M059J (cell line): Measurements from ENCODE around the gene CTU2. TPM values are rescaled to one million over a fixed set of nuclear protein-coding genes. Genes with fewer than 3 reads are reported as not detected.
"Not testable (repeated sequence)": the region's sequence is repeated elsewhere in the genome, so short reads cannot be mapped to it uniquely, and the experiment has no call there.

ENCODE experiments used
- DNase-seq: peaks from one replicate; pipeline ENCODE4 v3.0.0-alpha.2; 2012; ENCODE audit warnings: low read depth
- total RNA-seq: library from RNA; depleted of rRNA; stranded (reverse); fragments of >200 nt; shearing (Covaris generic); gene quantifications from 2 replicates; pipeline ENCODE4 v1.2.3, GENCODE V29; 2014; rRNA removed

Gene CTU2
- 11.1 and 16.2 TPM in 2 replicates for total RNA-seq

DNA sequence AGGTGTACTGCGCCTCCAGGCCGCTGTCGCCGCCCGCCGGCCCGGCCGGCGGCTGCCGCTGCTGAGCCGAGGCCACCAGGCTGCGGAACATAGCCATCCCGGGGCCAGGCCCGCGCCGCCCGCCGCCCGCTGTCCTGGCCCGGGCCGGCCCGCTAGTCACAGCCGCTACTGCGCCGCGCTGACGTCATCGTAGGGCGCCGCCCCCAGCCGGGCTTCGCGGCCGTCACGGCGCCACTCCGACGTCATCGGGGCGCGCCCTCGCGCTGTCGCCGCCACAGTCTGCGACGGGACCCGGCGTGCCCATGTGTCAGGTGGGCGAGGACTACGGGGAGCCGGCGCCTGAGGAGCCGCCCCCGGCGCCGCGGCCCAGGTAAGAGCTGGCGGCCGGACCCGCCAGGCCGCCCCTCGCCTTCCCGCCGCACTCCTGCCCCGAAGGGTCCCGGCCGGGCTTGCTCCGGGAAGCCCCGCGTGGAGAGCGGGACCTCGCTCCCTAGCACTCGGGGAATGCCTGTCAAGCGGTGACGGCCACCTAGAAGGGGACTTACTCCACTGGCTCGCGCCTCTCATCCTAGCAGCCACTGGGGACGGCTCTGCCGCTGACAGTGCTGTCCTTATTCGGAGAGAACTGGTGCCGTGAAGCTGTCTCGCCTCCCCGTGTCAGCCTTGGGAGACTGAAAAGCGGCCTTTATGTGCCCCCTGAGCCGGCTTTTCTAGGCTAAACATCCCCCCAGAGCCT, at the start of gene CTU2, which contains the start of gene RNF166:
Gene CTU2, plus strand, starts transcription at position 275 of the 736 bp plus-strand sequence. Its CDS starts 28 bp downstream, at position 303.
Gene RNF166, minus strand, starts transcription at position 180 of the 736 bp plus-strand sequence. Its CDS starts 83 bp downstream, at position 97.
- peak; percentile 83 for DNase-seq

DNA sequence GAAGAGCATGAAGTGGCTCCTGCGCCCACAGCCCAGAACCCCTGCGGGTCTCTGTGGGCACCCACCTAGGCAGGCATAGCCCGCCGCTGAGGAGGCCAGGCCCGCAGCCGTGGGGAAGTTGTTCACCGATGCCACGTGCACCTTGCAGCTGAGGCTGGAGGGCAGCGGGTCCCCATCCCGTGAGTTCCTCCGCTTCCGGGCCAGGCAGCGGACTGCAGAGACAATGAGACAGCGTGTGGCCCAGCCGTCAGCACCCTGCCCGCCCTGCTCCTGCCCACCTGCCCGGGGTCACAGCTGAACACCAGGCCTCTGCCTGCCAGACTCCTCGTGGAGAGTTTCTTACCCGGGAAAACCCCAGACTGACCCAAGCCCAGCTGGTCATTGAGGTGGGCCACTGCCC, 48.9 kb upstream of the CTU2 start:
- DNase-seq: no peak

DNA sequence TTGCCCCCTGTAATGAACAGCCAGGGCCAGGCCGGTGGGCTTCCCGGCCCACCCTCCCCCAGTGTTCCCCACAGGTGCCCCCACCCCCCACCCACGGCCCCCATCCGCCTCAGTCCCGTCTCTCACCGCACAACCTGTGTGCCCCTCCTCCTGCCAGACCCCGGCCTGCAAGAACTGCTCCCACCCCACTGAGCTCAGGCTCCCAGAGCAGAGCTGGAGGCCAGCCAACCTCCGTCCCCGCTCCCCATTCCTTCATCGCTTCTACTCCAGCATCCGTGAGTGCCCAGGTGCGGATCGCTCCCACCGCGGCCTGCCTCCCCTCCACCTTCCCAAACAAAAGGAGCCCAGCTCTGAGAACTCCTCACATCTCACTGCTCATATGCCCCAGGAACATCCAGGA, 47.6 kb upstream of the CTU2 start:
- no peak for DNase-seq

DNA sequence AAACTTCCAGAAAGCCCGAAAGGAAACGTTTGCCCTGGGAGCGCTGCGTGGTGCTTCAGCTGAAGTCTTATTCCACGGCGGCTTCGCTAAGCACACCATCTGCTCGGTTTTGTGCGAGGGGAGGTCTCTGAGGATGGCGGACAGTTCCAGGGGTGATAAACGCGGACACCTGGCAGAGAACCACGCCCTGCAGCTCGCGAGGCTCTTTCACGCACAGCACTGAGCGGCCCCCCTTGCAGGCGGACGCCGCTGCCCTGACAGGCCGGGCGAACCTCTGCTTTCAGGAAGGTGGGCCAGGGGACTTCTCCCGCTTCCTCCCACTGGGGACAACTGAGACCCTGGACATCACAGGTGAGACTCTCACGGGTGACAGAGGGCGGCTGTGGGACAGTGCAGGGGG, 47.1 kb upstream of the CTU2 start:
- DNase-seq: no peak

DNA sequence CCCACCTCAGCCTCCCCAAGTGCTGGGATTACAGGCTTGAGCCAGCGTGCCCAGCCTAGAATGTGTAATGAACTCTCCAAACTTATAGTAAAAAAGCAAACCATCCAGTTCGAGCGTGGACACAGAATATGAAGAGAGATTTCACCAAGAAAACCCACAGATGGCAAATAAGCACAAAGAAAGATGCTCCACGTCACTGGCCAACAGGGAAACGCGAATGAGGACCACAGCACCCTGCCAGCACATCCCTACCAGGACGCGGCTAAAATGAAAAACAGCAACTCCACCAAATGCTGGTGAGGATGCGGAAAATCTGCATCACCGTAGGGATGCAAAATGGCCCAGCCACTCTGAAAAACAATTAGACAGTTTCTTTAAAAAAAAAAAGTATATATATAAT, 44.8 kb upstream of the CTU2 start:
- DNase-seq: no peak

DNA sequence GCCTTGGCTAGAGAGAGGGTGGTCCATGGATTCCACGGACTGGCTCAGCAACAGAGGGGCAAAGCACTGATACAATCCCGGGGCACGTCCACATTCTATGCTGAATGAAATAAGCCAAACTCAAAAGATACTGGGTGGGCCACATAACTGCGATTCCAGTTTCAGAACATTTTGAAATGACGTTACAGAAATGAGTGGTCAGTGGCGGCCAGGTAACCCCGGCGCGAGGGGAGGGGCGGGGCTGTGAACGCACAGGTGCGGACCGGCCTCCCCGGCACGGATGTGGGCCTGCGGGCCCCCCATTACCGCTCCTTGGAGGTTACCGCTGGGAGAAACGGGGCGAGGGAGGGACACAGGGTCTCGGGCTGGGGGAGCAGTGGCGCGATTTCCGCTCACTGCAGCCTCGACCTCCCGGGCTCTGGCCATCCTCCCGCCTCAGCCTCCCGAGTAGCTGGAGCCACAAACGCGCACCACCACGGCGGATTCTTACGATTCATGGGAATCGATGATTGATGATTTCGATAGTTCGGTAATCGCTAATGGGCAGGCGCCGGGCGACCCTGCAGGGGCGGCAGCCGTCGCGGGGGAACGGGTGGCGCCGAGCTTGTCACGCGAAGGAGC, 44.0 kb upstream of the CTU2 start:
- DNase-seq: no peak

DNA sequence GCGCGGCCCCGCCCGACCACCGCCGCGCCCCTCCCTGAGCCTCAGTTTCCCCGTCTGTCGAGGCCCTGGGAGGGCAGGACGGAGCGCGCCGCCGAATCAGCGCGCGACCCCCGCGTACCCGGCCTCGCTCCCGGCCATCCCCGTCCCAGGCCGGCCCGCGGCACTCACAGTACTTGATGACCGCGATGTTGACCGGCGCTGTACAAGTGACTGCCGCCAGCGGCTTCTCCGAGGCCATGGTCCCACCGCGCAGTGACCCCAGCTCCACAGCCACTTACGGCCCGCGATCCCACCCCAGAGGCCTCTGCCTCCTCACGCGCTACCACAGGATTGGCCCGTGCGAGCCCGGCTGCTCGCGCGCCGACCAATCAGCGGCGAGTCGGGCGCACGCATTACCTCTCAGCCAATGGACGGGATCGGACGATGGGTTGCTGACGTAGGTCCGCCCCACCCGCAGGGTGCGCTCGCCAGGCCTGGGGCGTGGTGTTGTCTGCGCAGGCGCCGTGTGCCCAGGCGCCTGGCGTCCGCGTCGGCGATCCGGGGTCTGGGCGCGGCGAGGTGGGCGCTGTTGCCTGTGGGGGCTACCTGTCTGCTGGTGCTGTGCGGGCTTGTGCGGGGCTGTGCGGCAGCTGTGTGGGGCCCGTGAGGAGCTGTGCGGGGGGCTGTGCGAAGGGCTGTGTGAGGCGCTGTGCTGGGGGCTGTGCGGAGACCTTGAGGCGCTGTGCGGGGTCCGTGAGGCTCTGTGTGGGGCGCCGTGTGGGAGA, 43.3 kb upstream of the CTU2 start, which contains the start of gene MVD:
Gene MVD, minus strand, starts transcription at position 249 of the 764 bp plus-strand sequence. Its CDS starts 11 bp downstream, at position 238.
- DNase-seq: peak; percentile 97

DNA sequence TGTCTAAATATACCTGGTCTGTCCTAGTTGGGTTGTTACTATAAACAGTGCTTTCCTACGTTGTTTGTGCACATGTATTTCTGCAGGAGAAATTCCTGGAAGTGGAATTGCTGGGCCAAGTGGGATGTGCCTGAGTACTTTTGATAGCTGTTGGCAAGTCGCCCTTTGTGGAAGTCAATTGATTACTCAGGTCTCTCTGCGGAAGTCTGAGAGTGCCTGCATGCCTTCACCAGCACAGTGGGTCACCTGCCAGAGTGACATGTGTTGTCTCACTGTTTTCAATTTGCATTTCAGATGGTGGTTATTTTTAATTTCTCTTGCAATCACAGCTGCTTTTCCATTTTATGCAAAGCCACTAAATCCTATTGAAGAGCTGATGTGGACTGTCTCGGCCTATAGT, 41.2 kb upstream of the CTU2 start:
- DNase-seq: no peak

DNA sequence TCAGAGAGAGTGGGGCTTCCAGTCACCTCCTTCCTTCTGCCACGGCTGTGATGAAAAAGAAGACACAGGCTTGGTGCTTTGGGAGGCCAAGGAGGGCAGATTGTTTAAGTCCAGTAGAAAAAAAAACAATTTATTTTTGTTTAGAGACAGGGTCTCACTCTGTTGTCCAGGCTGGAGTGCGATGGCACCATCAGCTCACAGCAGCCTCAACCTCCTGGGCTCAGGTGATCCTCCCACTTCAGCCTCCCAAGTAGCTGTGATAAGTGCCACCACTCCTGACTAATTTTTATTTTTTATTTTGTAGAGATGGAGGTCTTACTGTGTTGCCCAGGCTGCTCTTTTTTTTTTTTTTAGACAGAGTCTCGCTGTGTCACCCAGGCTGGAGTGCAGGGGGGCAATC, 40.7 kb upstream of the CTU2 start:
- no peak for DNase-seq

DNA sequence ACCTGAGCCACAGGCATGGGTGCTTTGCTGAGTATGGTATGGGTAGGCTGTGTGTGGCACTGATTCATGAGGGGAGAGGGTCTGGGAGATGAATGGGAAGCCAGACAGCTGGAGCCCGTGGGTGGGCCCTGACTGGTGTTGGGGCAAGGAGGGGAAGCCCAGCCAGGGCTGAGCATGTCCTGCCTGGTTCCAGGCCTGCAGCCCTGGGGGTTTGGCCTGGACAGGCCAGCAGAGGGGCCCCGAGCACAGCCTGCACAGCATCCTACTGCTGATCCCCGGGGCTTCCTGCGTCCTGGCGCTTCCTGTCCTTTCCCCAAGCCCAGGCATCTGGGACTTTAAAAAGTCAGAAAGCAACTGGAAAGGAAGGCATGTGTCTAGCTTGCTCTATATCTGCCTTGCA, 38.8 kb upstream of the CTU2 start:
- no peak for DNase-seq

DNA sequence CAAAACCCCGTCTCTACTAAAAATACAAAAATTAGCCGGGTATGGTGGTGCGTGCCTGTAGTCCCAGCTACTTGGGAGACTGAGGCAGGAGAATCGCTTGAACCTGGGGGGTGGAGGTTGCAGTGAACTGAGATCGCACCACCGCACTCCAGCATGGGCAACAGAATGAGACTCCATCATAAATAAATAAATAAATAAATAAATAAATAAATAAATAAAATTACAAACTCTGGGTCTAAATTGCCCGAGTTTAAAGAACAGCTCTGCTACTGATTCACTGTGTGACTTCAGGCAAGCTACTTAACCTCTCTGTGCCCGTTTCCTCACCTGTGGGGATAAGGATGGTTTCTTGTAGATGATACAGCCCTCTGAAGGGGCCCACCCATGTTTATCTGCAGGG, 36.8 kb upstream of the CTU2 start:
- DNase-seq: not testable (repeated sequence)

DNA sequence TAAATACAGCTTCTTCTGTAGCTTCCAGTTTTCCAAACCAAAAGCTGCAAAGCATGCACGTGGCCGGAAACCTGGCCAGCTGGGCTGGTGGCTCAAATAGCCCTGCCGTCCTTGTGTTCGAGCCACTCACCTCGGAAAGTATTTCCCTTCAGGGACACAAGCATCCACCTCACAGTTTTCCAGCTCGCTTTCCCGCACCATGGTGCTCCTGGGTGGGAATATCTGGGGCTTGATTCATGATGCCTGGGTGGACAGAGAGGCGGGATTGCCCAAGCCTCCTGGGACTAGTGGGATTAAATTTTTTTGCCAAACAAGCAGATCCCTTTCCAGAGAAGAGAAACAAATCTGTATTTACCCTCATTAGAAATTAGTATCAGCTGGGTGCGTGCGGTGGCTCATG, 36.3 kb upstream of the CTU2 start:
- no peak for DNase-seq

DNA sequence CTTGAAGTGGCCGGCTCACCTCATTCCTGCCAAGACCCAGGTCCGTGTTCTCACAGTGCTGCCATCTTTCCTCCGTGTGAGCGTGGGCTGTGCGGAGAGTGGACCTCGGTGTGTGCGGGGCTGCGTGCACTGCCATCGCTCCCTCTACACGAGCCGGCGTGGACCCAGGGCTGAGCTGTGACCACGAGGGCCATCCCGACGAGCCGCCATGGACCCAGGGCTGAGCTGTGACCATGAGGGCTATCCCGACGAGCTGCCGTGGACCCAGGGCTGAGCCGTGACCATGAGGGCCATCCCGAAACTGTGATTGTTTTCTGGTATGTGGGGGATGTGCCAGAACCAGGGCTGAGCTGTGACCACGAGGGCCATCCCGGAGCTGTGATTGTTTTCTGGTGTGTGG, 34.5 kb upstream of the CTU2 start:
- no peak for DNase-seq

DNA sequence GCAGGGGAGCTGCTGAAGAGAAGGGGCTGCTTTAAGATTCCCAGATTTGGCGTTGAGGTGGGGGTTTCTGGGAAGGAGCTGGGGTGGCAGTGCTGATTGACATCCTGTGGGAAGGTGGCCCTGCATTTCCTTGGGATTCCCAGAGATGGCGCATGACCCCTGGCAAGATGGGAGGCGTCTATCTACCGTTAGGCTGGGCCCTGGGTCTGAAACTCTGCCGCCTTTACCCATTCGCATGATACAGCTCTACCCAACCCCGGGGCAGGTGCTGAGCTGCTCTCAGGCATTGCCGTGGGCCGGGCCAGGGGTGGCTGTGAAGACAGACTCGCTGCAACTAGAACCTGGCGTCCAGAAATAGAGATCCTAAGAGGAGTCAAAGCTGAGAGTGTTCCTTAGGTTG, 33.5 kb upstream of the CTU2 start:
- DNase-seq: no peak

DNA sequence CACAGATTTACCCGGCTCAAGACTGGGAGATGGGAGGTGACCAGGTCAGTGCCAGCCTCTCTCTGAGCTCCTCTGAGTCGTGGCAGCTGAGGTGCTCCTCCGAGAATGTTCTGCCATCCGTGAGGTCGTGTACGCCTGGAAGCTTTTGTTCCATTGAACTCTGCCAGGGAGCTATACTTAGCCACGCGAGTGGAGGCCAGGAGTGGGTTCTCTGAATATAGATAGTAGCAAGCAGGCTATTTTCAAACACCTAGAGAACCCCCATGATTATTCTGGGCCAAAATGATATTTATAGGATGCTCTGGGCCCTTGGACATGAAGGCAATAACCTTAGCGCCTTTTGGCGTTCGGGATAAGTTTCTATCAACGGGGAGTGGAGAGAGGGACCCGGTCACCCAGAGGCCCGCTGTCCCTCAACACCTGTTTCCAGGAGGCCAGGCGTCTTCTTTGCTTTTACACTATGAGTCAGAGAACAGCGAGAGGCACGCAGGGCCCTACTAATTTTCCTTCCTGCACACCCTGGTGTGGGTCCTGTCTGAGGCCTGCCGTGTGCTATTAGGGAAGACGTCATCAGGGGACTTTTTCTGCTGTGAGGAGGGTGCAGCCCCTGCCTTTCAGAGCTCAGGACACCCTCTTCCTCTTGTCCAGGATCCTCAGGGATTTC, 32.5 kb upstream of the CTU2 start:
- DNase-seq: no peak

DNA sequence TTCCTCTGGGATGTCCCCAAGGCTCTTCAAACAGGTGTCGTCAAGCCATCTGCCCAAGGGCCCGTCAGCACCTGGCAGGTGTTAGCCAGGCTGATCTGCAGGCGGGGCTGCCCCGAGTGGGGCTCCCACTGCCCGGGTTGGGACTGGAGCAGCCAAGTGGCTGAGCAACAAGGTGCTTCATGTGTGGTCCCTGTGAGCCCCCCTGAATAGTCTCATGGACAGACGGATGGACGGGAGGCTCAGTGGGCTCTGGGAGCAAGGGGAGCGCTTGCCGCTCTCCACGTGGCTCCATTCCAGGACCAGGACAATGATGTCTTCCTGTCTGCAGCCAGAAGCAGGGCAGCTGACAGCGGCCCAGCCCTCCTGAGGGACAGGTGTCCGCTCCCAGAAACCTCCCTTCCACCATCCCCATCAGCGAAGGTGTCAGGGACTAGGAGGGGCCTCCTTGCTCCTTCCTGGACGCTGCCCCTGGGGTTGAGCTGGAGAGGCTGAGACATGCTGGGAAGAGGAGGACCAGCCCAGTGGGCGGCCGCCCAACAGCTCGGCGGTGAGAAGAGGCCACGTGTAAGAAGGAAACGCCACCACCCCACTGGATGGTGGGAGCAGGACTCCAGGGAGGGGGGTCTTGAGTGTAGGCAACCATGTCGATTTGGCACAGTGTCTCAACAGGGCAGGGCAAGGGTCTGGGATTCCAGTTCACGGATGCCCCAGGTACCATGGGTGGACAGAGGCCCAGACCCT, 29.6 kb upstream of the CTU2 start:
- DNase-seq: no peak

DNA sequence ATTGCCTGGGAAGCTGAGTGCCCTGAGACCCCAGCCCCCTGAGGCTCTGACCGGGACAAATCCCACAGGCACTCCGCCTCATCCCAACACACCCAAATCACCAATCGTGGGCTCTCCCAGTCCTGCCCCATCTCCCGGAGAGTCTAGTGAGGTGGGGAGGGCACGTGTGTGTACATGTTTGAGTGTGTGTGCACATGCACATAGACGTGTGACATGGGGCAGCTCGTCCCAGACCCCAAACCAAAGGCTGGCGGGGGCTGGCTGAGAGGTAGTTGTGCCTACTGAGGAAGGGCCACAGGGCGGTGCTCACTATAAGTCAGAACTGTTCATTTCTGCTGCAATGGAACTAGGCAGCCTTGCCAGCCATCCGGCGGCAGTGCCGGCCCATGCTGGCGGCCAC, 28.6 kb upstream of the CTU2 start:
- no peak for DNase-seq

DNA sequence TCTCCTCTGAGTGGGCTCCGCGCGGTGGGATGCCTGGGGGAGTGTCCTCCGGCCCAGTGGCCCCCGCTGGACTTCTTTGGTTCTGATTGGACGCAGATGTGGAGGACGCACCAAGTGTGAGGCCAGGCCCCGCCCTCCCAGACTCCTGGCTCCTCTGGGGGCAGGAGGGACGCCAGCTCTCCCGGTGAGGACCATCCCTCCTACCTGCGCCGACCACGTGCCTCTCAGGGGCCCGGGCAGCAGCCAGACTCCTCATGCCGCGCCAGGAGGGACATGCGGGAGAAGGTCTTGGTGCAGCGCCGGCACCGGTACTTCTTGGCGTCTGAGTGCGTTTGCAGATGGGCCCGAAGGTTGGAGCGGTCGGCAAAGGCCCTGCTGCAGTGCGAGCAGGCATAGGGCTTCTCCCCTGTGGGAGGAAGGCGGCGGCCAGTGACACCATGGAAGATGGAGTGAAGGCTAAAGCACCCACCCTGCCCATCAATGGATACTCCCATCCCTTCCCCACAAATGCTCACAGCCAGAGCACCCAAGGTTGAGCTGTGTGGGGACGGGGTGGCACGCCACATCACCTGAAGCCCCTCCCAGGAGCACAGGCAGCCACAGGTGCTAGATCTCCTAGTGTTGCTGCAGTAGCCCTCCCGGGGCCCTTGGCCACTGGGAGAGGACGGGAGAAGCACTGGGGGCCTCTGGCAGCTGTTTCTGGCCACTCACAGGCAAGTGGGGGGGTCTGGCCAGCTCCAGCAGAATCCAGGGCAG, 27.9 kb upstream of the CTU2 start:
- no peak for DNase-seq

DNA sequence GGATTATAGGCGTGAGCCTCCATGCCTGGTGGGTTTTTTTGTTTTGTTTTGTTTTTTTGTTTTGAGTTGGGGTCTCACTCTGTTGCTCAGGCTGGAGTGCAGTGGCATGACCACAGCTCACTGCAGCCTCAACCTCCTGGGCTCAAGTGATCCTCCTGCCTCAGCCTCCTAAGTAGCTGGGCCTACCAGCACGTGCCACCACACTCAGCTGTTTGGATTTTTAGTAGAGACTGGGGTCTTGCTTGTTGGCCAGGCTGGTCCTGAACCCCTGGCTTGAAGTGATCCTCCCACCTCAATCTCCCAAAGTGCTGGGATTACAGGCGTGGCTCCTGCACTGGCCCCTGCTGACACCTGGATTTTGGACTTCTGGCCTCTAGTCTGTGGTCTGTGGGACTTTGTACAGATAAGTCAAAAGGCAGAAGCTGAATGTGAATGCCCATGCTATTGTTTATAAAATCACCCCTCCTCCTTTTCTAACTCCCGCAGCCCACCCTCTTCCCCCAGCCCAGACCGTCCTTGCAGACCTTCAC, 25.7 kb upstream of the CTU2 start:
- no peak for DNase-seq

DNA sequence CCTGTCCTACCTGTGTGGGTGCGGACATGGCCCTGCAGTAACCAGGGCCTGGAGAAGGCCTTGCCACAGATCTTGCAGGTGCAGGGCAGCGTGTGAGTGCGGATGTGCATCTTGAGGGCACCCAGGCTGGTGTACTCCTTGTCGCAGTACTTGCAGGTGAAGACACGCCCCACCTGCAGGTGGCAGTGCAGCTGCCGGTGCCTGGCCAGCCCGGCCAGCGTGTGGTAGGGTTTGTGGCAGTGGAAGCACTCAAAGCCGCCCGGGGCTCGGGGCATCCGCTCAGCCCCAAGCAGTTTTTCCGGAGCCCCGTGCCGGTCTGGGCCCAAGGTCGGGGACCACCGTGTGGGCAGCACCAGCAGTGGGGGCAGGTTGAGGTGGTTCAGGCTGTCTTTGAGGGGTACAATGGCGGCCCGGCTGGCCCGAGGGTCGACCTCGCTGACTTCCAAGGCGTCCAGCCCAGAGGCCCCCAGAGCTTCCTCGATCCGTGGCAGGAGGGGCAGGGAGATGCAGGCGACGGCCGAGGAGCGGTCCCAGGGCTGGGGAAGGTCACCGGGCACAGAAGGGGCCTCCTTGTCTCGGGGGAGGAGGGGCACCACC, 25.1 kb upstream of the CTU2 start:
- no peak for DNase-seq
